SK-N-SH treated with all-trans-retinoic acid at 6 μM for 48 hours (cell line): Measurements from ENCODE around the gene RAB7A.

ENCODE experiments used
- ARNTL ChIP-seq: fragments of 450-650 bp; formaldehyde crosslinking; IDR thresholded peaks from 2 replicates; pipeline ENCODE4 v1.5.0; 2020; ENCODE audit warnings: low read depth, mild to moderate bottlenecking, moderate library complexity, borderline replicate concordance
- CREB5 ChIP-seq: fragments of 250-450 bp; sonication (Bioruptor Pico); IDR thresholded peaks from 2 replicates; pipeline ENCODE4 v1.5.1; 2020; ENCODE audit warnings: low read depth, mild to moderate bottlenecking, moderate library complexity
- CSRNP3 ChIP-seq: fragments of 250-450 bp; sonication (Bioruptor Pico); IDR thresholded peaks from 2 replicates; pipeline ENCODE4 v1.5.1; 2021; ENCODE audit warnings: mild to moderate bottlenecking, moderate library complexity
- ESRRG ChIP-seq: fragments of 250-450 bp; sonication (Bioruptor Pico); IDR thresholded peaks from 2 replicates; pipeline ENCODE4 v1.6.1; 2021; ENCODE audit warnings: mild to moderate bottlenecking
- GLIS3 ChIP-seq: fragments of 250-450 bp; sonication (Bioruptor Pico); IDR thresholded peaks from 2 replicates; pipeline ENCODE4 v1.5.0; 2020; ENCODE audit warnings: mild to moderate bottlenecking, moderate library complexity
- RARB ChIP-seq: fragments of 250-450 bp; sonication (Bioruptor Pico); IDR thresholded peaks from 2 replicates; pipeline ENCODE4 v1.8.0; 2021; ENCODE audit warnings: mild to moderate bottlenecking, moderate library complexity
- SNAI2 ChIP-seq: fragments of 250-450 bp; sonication (Bioruptor Pico); IDR thresholded peaks from 2 replicates; pipeline ENCODE4 v1.5.0; 2020; ENCODE audit warnings: mild to moderate bottlenecking, moderate library complexity
- TCF4 ChIP-seq: fragments of 250-450 bp; sonication (Bioruptor Pico); IDR thresholded peaks from 2 replicates; pipeline ENCODE4 v1.8.0; 2021; ENCODE audit warnings: mild to moderate bottlenecking, moderate library complexity, borderline replicate concordance
- TSHZ2 ChIP-seq: fragments of 250-450 bp; sonication (Bioruptor Pico); IDR thresholded peaks from 2 replicates; pipeline ENCODE4 v1.5.0; 2020; ENCODE audit warnings: mild to moderate bottlenecking, moderate library complexity
- ZC3H10 ChIP-seq: fragments of 250-450 bp; sonication (Bioruptor Pico); IDR thresholded peaks from 2 replicates; pipeline ENCODE4 v1.5.1; 2021; ENCODE audit warnings: mild to moderate bottlenecking, moderate library complexity
- ZFP30 ChIP-seq: fragments of 450-650 bp; formaldehyde crosslinking; IDR thresholded peaks from 2 replicates; pipeline ENCODE4 v1.5.0; 2022; ENCODE audit warnings: mild to moderate bottlenecking, moderate library complexity
- ZNF565 ChIP-seq: fragments of 450-650 bp; formaldehyde crosslinking; conservative IDR thresholded peaks from 2 replicates; pipeline ENCODE4 v1.5.0; 2020; ENCODE audit warnings: low read depth, mild to moderate bottlenecking, moderate library complexity
- ZNF8 ChIP-seq: fragments of 450-650 bp; formaldehyde crosslinking; IDR thresholded peaks from 2 replicates; pipeline ENCODE4 v1.5.0; 2020; ENCODE audit warnings: mild to moderate bottlenecking, moderate library complexity
- TF ChIP-seq, protein P1 (sequence below): fragments of 250-450 bp; sonication (Bioruptor Pico); IDR thresholded peaks from 2 replicates; pipeline ENCODE4 v1.8.0; 2020; ENCODE audit warnings: mild to moderate bottlenecking, moderate library complexity, borderline replicate concordance

DNA sequence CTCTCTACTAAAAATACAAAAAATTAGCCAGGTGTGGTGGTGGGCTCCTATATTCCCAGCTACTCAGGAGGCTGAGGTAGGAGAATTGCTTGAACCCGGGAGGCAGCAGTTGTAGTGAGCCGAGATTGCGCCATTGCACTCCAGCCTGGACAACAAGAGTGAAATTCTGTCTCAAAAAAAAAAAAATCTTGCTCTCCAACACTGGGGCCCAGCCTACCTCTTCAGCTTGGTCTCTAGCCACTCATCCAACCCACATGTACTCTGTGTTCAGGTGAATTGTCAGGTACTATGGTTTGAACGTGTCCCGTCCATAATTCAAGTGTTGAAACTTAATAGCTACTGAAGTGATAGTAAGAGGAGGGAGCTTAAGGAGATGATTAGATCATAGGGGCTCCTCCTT, 22.4 kb upstream of the RAB7A start:
- TF ChIP-seq TCF4 (CRISPR knock-in tag) (no peak), ARNTL (no peak), ZC3H10 (CRISPR knock-in tag) (no peak), SNAI2 (CRISPR knock-in tag) (no peak), ESRRG (CRISPR knock-in tag) (no peak), TSHZ2 (CRISPR knock-in tag) (no peak), CSRNP3 (no peak), ZFP30 (CRISPR knock-in tag) (no peak), ZNF565 (CRISPR knock-in tag) (no peak), RARB (CRISPR knock-in tag) (no peak), CREB5 (no peak), ZNF8 (CRISPR knock-in tag) (no peak), GLIS3 (CRISPR knock-in tag) (no peak)
- TF ChIP-seq, protein P1, sequence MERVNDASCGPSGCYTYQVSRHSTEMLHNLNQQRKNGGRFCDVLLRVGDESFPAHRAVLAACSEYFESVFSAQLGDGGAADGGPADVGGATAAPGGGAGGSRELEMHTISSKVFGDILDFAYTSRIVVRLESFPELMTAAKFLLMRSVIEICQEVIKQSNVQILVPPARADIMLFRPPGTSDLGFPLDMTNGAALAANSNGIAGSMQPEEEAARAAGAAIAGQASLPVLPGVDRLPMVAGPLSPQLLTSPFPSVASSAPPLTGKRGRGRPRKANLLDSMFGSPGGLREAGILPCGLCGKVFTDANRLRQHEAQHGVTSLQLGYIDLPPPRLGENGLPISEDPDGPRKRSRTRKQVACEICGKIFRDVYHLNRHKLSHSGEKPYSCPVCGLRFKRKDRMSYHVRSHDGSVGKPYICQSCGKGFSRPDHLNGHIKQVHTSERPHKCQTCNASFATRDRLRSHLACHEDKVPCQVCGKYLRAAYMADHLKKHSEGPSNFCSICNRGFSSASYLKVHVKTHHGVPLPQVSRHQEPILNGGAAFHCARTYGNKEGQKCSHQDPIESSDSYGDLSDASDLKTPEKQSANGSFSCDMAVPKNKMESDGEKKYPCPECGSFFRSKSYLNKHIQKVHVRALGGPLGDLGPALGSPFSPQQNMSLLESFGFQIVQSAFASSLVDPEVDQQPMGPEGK (CRISPR knock-in tag): no peak
